Activated CD8-positive, alpha-beta T cell treated with anti-CD3 and anti-CD28 coated beads for 36 hours (primary cell): ENCODE results near the gene TPSD1. TPM values are rescaled to one million over a fixed set of nuclear protein-coding genes. Genes with fewer than 3 reads are reported as not detected.

Experiments used
- ATAC-seq: fragments of 200-7000 bp; cut with Tn5 transposase; one replicate; pipeline ENCODE4 v1.10.0; 2021; ENCODE audit warnings: mild to moderate bottlenecking, moderate library complexity
- CTCF ChIA-PET: fragments of 350-600 bp; sonication (Branson Sonifier 250); formaldehyde crosslinking; loops from one replicate; lab custom pipeline; 2021; ENCODE audit warnings: antibody characterized with exemption; lab: Charles Lee
- POLR2A ChIA-PET: fragments of 350-600 bp; sonication (Branson Sonifier 250); formaldehyde crosslinking; loops from one replicate; lab custom pipeline; 2021; ENCODE audit warnings: antibody characterized with exemption; lab: Charles Lee
- DNase-seq: peaks from one replicate; pipeline ENCODE4 v3.0.0-alpha.2; 2020
- H3K27ac Mint-ChIP-seq: one replicate; pipeline ENCODE4 v1.8.0; 2021; ENCODE audit warnings: mild to moderate bottlenecking, mixed read lengths
- H3K27me3 Mint-ChIP-seq: one replicate; pipeline ENCODE4 v1.8.0; 2021; ENCODE audit warnings: mixed read lengths
- H3K36me3 Mint-ChIP-seq: one replicate; pipeline ENCODE4 v1.8.0; 2021; ENCODE audit warnings: low read depth, mixed read lengths
- H3K4me1 Mint-ChIP-seq: one replicate; pipeline ENCODE4 v1.8.0; 2021; ENCODE audit warnings: low read depth, mixed read lengths
- H3K4me3 Mint-ChIP-seq: one replicate; pipeline ENCODE4 v1.8.0; 2021; ENCODE audit warnings: mild to moderate bottlenecking, moderate library complexity, mixed read lengths
- H3K9me3 Mint-ChIP-seq: one replicate; pipeline ENCODE4 v1.8.0; 2021; ENCODE audit warnings: mixed read lengths
- intact Hi-C: fragments of 100-400 bp; cut with micrococcal nuclease; formaldehyde crosslinking; loops from one replicate; pipeline ENCODE4 v1.10.0; 2022
- total RNA-seq, 2 experiments: library from RNA; stranded (reverse); gene quantifications; one replicate each; pipeline ENCODE4 v1.2.3, GENCODE V29; 2021
- TF ChIP-seq, protein P1 (sequence below): fragments of 200-600 bp; IDR thresholded peaks from one replicate; pipeline ENCODE4 v1.8.0; 2022; ENCODE audit warnings: antibody characterized with exemption, mild to moderate bottlenecking

TPSD1 gene
- total RNA-seq, 2 experiments from 2014 or later, result not detected

DNA sequence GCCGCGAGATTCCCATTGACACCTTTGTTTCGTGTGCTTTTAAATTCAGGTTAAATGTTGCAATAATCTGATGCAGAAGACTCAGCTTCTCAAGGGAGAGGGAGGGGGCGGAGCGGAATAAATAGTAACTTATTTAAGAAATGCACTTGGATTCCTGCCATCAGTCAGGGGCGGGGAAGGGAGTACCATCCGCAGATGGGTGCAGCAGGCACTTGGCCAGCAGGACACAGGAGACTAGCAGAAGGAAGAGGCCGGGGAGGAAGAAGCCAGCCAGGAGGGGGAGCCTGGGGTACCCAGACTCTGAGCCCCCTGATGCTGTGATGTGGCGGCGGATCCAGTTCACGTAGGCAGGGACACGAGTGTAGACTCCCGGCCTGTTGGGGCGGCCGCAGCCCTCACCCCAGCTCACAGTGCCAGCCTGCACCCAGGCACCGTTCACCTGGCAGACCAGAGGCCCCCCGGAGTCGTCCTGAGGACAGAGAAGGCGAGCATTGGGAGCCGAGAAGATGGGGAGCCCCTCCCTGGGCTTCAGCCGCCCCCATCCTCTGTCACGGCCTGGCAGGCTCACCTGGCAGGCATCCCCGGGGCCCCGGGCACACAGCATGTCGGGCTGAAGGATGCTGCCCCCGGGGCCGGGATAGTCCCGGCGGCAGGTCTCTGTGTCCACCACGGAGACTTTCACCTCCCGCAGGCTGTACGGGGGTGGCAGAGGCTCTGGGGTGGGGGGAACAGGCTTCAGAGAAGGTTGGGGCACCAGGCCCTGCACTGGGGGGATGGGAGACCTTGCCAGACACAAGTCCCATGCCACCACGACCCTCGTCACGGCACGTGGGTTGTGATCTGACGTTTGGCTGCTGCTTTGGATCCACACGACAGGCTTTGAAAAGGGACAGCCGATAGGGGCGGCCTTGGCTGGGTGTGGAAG is 34.0 kb upstream of the TPSD1 start:
- no peaks in the 10 kb centered on the region for H3K36me3 Mint-ChIP-seq
- no peak overlapping the region for H3K27ac Mint-ChIP-seq
- TF ChIP-seq, protein P1, sequence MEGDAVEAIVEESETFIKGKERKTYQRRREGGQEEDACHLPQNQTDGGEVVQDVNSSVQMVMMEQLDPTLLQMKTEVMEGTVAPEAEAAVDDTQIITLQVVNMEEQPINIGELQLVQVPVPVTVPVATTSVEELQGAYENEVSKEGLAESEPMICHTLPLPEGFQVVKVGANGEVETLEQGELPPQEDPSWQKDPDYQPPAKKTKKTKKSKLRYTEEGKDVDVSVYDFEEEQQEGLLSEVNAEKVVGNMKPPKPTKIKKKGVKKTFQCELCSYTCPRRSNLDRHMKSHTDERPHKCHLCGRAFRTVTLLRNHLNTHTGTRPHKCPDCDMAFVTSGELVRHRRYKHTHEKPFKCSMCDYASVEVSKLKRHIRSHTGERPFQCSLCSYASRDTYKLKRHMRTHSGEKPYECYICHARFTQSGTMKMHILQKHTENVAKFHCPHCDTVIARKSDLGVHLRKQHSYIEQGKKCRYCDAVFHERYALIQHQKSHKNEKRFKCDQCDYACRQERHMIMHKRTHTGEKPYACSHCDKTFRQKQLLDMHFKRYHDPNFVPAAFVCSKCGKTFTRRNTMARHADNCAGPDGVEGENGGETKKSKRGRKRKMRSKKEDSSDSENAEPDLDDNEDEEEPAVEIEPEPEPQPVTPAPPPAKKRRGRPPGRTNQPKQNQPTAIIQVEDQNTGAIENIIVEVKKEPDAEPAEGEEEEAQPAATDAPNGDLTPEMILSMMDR, result no peak
- intact Hi-C loops, result no loop called here
- no peaks in the 10 kb centered on the region for H3K9me3 Mint-ChIP-seq
- ChIA-PET CTCF (no interaction called here), POLR2A (no interaction called here)
- H3K4me3 Mint-ChIP-seq, result no peak overlapping the region
- H3K4me1 Mint-ChIP-seq, result no peaks in the 10 kb centered on the region
- no peak for ATAC-seq
- DNase-seq, result no peak
- H3K27me3 Mint-ChIP-seq, result no peaks in the 10 kb centered on the region

DNA sequence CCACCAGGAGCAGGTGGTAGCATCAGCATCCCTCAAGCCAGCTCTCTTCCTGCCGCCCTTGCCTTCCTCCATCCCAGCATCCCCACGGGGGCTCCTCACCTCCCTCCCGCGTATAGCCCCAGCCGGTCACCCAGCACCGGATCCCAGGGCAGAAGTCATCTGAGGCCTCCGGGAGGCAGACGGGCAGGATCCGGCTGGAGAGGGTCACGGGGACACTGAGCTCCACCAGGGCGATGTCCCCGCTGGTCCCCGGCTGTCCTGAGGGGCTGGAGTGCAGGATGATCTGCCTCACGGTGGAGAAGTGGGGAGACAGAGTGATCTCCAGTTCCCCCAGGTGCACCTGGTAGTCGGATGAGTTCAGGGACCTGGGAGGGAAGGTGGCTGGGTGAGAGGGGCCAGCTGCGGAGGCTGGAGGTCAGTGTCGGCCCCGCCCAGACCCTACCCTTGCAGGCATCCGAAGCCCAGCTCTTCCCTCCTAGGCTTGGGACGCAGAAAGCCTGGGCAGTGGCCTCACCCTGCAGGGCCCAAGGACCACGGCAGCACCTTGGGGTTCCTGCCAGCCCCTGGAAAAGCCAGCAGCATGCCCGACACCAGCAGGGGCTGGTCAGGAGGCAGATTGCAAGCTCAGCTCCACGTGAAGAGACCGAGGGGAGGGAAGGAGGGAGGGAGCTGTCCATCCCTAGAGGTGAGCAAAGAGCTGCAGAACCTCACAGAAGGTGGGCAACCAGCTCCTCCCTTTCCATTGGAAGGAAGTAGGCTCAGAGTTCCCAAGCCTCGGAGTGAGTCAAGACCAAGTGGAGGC is 33.1 kb upstream of the TPSD1 start:
- POLR2A ChIA-PET, result no interaction called here
- no peaks in the 10 kb centered on the region for H3K27me3 Mint-ChIP-seq

DNA sequence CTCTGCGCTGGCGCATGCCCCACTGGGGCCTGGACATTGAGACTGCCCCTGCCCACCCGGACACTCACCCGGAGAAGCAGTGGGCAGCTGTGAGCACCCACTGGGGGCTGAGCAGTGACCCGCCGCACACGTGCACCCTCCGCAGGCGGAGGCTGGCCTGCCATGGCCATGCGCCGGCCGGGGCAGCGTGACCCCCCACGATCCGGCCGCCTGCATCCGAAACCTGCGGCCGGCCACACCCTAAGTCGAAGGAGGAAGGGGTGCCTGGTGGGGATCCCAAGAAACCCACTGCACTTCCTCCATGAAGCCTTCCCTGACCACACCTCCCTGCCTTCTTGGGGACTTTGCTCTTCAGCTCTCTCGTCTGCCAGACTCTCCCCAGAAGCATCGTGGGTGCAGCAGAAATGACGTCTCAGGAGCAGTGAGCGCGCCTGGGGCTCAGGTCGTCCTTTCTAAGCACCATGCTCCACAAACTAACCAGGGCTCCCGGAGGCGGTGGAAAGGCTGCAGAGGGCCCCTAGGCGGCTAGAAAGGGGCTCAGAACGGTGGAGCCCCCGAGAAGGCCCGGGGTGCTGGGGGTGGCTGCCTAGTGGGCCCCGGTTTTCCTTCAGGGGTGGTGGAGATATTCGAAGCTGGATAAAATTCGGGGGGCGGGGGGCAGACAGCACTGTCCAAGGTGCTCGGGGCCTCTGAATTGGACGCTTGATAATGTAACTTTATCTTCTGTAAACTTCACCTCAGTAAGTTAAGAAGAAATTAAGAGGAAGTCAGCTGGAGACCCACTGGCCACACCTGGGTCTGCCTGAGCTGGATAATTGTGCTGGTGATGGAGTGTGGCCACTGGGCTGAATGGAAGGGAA is 32.3 kb upstream of the TPSD1 start:
- Mint-ChIP-seq H3K9me3 (no peaks in the 10 kb centered on the region), H3K27me3 (no peaks in the 10 kb centered on the region), H3K4me3 (no peak overlapping the region), H3K4me1 (no peaks in the 10 kb centered on the region), H3K36me3 (no peaks in the 10 kb centered on the region), H3K27ac (no peak overlapping the region)
- TF ChIP-seq, protein P1, result no peak
- no peak for ATAC-seq
- no peak for DNase-seq
- CTCF ChIA-PET, result no interaction called here
- intact Hi-C loops, result no loop called here
- POLR2A ChIA-PET, result interaction anchor here (1.0 kb wide), 1 partner anchor 189 kb away, joined by 3 read pairs; no protein-coding TSS in a partner anchor

More for the DNA sequence above, 33.1 kb upstream of the TPSD1 start:
- no peaks in the 10 kb centered on the region for H3K4me1 Mint-ChIP-seq
- DNase-seq (no peak), ATAC-seq (no peak)
- H3K36me3 Mint-ChIP-seq, result no peaks in the 10 kb centered on the region
- H3K27ac Mint-ChIP-seq, result no peak overlapping the region
- H3K9me3 Mint-ChIP-seq, result no peaks in the 10 kb centered on the region
- intact Hi-C loops, result no loop called here
- CTCF ChIA-PET, result no interaction called here
- no peak overlapping the region for H3K4me3 Mint-ChIP-seq
- TF ChIP-seq, protein P1, result no peak

DNA sequence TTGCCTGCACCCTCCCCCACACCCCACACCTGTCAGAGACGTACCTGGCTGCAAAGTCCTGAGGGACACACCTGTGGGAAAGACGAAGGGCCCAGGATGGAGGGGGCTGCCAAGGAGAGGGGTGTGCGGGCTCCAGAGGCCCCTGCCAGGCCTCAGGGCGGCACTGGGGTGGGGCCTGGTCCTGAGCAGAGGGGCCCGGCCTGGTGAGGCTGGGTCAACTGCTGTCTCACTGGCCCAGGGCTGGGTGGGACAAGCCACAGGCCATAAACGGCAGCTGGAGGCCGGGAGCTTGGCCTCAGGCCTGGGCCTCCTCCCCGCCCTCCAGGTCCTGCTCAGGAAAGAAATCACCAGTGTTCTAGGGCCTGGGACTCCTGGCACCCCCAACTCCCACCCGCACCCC is 31.3 kb upstream of the TPSD1 start:
- CTCF ChIA-PET, result no interaction called here

More for the DNA sequence above, 31.3 kb upstream of the TPSD1 start:
- H3K4me1 Mint-ChIP-seq, result no peaks in the 10 kb centered on the region
- TF ChIP-seq, protein P1, result no peak
- no peaks in the 10 kb centered on the region for H3K9me3 Mint-ChIP-seq
- no peak overlapping the region for H3K27ac Mint-ChIP-seq
- H3K4me3 Mint-ChIP-seq, result no peak overlapping the region
- POLR2A ChIA-PET, result interaction anchor here (1.0 kb wide), 1 partner anchor 190 kb away, joined by 3 read pairs; no protein-coding TSS in a partner anchor
- no peaks in the 10 kb centered on the region for H3K27me3 Mint-ChIP-seq
- no peaks in the 10 kb centered on the region for H3K36me3 Mint-ChIP-seq
- DNase-seq (no peak), ATAC-seq (no peak)
- intact Hi-C loops, result no loop called here
